ENCODE measurements around the gene CEBPZOS. TPM values are rescaled to one million over a fixed set of nuclear protein-coding genes. Genes with fewer than 3 reads are reported as not detected.

Gene CEBPZOS
- total and polyA plus RNA-seq, 9 donors, result 27.2 to 42.4 (median 35.1) TPM

GRCh38 chr2:37226863-37227262, 30.6 kb downstream of the CEBPZOS start:
- H3K4me1 ChIP-seq (ENCODE audit: control insufficient read depth, insufficient read depth, low read length), result peaks cover 4% of the 10 kb centered on the region
- DNase-seq, result no peak
- H3K27ac ChIP-seq (ENCODE audit: low read length), result no peak overlapping the region
- H3K9me3 ChIP-seq (replicated peaks; ENCODE audit: control insufficient read depth, low read depth, low read length), result no peaks in the 10 kb centered on the region
- no CpG with 5 or more reads among the region's 4 CpGs for WGBS (ENCODE audit: insufficient coverage)
- H3K27me3 ChIP-seq (ENCODE audit: control insufficient read depth, insufficient read depth, low read length), result no peaks in the 10 kb centered on the region
- no peak overlapping the region for H3K4me3 ChIP-seq (ENCODE audit: low read length)
- H3K36me3 ChIP-seq (ENCODE audit: control insufficient read depth, insufficient read depth, low read length), result peaks cover 17% of the 10 kb centered on the region

- H3K36me3 ChIP-seq (ENCODE audit: control insufficient read depth, insufficient read depth, low read length), result peaks cover 13% of the 10 kb centered on the region
- peaks cover 15% of the 10 kb centered on the region for H3K4me1 ChIP-seq (ENCODE audit: control insufficient read depth, insufficient read depth, low read length)
- H3K9me3 ChIP-seq (replicated peaks; ENCODE audit: control insufficient read depth, low read depth, low read length), result no peaks in the 10 kb centered on the region
- DNase-seq, result no peak
- no peak overlapping the region for H3K27ac ChIP-seq (ENCODE audit: low read length)
- no peaks in the 10 kb centered on the region for H3K27me3 ChIP-seq (ENCODE audit: control insufficient read depth, insufficient read depth, low read length)
- H3K4me3 ChIP-seq (ENCODE audit: low read length), result no peak overlapping the region
- WGBS (ENCODE audit: insufficient coverage), result 100% methylated on average over 1 of the region's 3 CpGs
These were observed 32.5 kb downstream of the CEBPZOS start for GRCh38 chr2:37228788-37229187.

GRCh38 chr2:37230581-37230980, 34.3 kb downstream of the CEBPZOS start:
- DNase-seq, result peak; percentile 24

GRCh38 chr2:37231241-37232130, 35.2 kb downstream of the CEBPZOS start, which contains the start of the genes CEBPZ and NDUFAF7:
TSS of gene CEBPZ (minus strand) at chr2:37231596. CDS start at chr2:37231567, 29 bp downstream.
TSS of gene NDUFAF7 (plus strand) at chr2:37231658. CDS start at chr2:37231706, 48 bp downstream.
- Histone ChIP-seq H3K4me1 (ENCODE audit: control insufficient read depth, insufficient read depth, low read length) (peaks cover 15% of the 10 kb centered on the region), H3K4me3 (ENCODE audit: low read length) (peak within 1 kb of the TSS; percentile 91), H3K9me3 (replicated peaks; ENCODE audit: control insufficient read depth, low read depth, low read length) (no peaks in the 10 kb centered on the region), H3K27ac (ENCODE audit: low read length) (peak within 1 kb of the TSS; percentile 93), H3K27me3 (ENCODE audit: control insufficient read depth, insufficient read depth, low read length) (no peaks in the 10 kb centered on the region), H3K36me3 (ENCODE audit: control insufficient read depth, insufficient read depth, low read length) (peaks cover 15% of the 10 kb centered on the region)
- peak; percentile 98 for DNase-seq
- under 1% methylated on average over 70 of the region's 73 CpGs for WGBS (ENCODE audit: insufficient coverage)

More at GRCh38 chr2:37230581-37230980, 34.3 kb downstream of the CEBPZOS start:
- H3K27ac ChIP-seq (ENCODE audit: low read length), result peak overlapping the region; percentile 93
- peak overlapping the region; percentile 91 for H3K4me3 ChIP-seq (ENCODE audit: low read length)
- whole genome bisulfite sequencing (ENCODE audit: insufficient coverage), result 3% methylated on average over 2 of the region's 8 CpGs
- H3K9me3 ChIP-seq (replicated peaks; ENCODE audit: control insufficient read depth, low read depth, low read length), result no peaks in the 10 kb centered on the region
- peaks cover 15% of the 10 kb centered on the region for H3K36me3 ChIP-seq (ENCODE audit: control insufficient read depth, insufficient read depth, low read length)
- H3K4me1 ChIP-seq (ENCODE audit: control insufficient read depth, insufficient read depth, low read length), result peaks cover 15% of the 10 kb centered on the region
- no peaks in the 10 kb centered on the region for H3K27me3 ChIP-seq (ENCODE audit: control insufficient read depth, insufficient read depth, low read length)

- peak overlapping the region; percentile 93 for H3K27ac ChIP-seq (ENCODE audit: low read length)
- H3K4me3 ChIP-seq (ENCODE audit: low read length), result peak overlapping the region; percentile 91
- DNase-seq, result peak; percentile 47
- H3K9me3 ChIP-seq (replicated peaks; ENCODE audit: control insufficient read depth, low read depth, low read length), result no peaks in the 10 kb centered on the region
- H3K4me1 ChIP-seq (ENCODE audit: control insufficient read depth, insufficient read depth, low read length), result peaks cover 15% of the 10 kb centered on the region
- 12% methylated on average over 15 of the region's 18 CpGs for WGBS (ENCODE audit: insufficient coverage)
- peaks cover 13% of the 10 kb centered on the region for H3K36me3 ChIP-seq (ENCODE audit: control insufficient read depth, insufficient read depth, low read length)
- H3K27me3 ChIP-seq (ENCODE audit: control insufficient read depth, insufficient read depth, low read length), result no peaks in the 10 kb centered on the region
These were observed 36.0 kb downstream of the CEBPZOS start for GRCh38 chr2:37232131-37232933.

- no CpG with 5 or more reads among the region's 4 CpGs for WGBS (ENCODE audit: insufficient coverage)
- no peak overlapping the region for H3K27ac ChIP-seq (ENCODE audit: low read length)
These were observed 47.1 kb downstream of the CEBPZOS start for GRCh38 chr2:37243435-37243834.

GRCh38 chr2:37244017-37244416, 47.7 kb downstream of the CEBPZOS start:
- Histone ChIP-seq H3K27ac (ENCODE audit: low read length) (no peak overlapping the region), H3K9me3 (replicated peaks; ENCODE audit: control insufficient read depth, low read depth, low read length) (no peaks in the 10 kb centered on the region), H3K36me3 (ENCODE audit: control insufficient read depth, insufficient read depth, low read length) (peaks cover 39% of the 10 kb centered on the region), H3K4me1 (ENCODE audit: control insufficient read depth, insufficient read depth, low read length) (no peaks in the 10 kb centered on the region), H3K4me3 (ENCODE audit: low read length) (no peak overlapping the region), H3K27me3 (ENCODE audit: control insufficient read depth, insufficient read depth, low read length) (no peaks in the 10 kb centered on the region)
- DNase-seq, result no peak
- 90% methylated on average over 2 of the region's 4 CpGs for WGBS (ENCODE audit: insufficient coverage)

More at GRCh38 chr2:37243435-37243834, 47.1 kb downstream of the CEBPZOS start:
- Histone ChIP-seq H3K27me3 (ENCODE audit: control insufficient read depth, insufficient read depth, low read length) (no peaks in the 10 kb centered on the region), H3K4me1 (ENCODE audit: control insufficient read depth, insufficient read depth, low read length) (no peaks in the 10 kb centered on the region), H3K4me3 (ENCODE audit: low read length) (no peak overlapping the region), H3K36me3 (ENCODE audit: control insufficient read depth, insufficient read depth, low read length) (peaks cover 36% of the 10 kb centered on the region), H3K9me3 (replicated peaks; ENCODE audit: control insufficient read depth, low read depth, low read length) (no peaks in the 10 kb centered on the region)
- DNase-seq, result no peak

GRCh38 chr2:37244755-37245154, 48.5 kb downstream of the CEBPZOS start:
- no peak for DNase-seq
- peaks cover 36% of the 10 kb centered on the region for H3K36me3 ChIP-seq (ENCODE audit: control insufficient read depth, insufficient read depth, low read length)
- 90% methylated on average over 2 of the region's 3 CpGs for WGBS (ENCODE audit: insufficient coverage)
- H3K4me1 ChIP-seq (ENCODE audit: control insufficient read depth, insufficient read depth, low read length), result no peaks in the 10 kb centered on the region
- no peak overlapping the region for H3K4me3 ChIP-seq (ENCODE audit: low read length)
- H3K27ac ChIP-seq (ENCODE audit: low read length), result no peak overlapping the region
- no peaks in the 10 kb centered on the region for H3K27me3 ChIP-seq (ENCODE audit: control insufficient read depth, insufficient read depth, low read length)
- H3K9me3 ChIP-seq (replicated peaks; ENCODE audit: control insufficient read depth, low read depth, low read length), result no peaks in the 10 kb centered on the region

- Histone ChIP-seq H3K36me3 (ENCODE audit: control insufficient read depth, insufficient read depth, low read length) (peaks cover 36% of the 10 kb centered on the region), H3K4me1 (ENCODE audit: control insufficient read depth, insufficient read depth, low read length) (no peaks in the 10 kb centered on the region), H3K27me3 (ENCODE audit: control insufficient read depth, insufficient read depth, low read length) (no peaks in the 10 kb centered on the region), H3K27ac (ENCODE audit: low read length) (no peak overlapping the region), H3K9me3 (replicated peaks; ENCODE audit: control insufficient read depth, low read depth, low read length) (no peaks in the 10 kb centered on the region), H3K4me3 (ENCODE audit: low read length) (no peak overlapping the region)
- DNase-seq, result no peak
These were observed 49.9 kb downstream of the CEBPZOS start for GRCh38 chr2:37246205-37246604.

All from muscle of leg (tissue), 11 donors.